HepG2 (cell line): ENCODE measurements around the gene SMYD4.

Experiments used
- IKZF4 ChIP-seq: sonication (generic); formaldehyde crosslinking; IDR thresholded peaks from 2 replicates; pipeline ENCODE4 v1.5.1; 2020; ENCODE audit warnings: borderline replicate concordance, mild to moderate bottlenecking, low read depth, missing genetic modification reagents; ENCODE audit errors: not compliant biosample characterization
- MXI1 ChIP-seq: IDR thresholded peaks from 3 replicates; pipeline ENCODE4 v1.6.1; 2012; ENCODE audit warnings: low read depth, low read length, inconsistent platforms, borderline replicate concordance
- PREB ChIP-seq: sonication (generic); formaldehyde crosslinking; IDR thresholded peaks from 2 replicates; pipeline ENCODE4 v1.4.0; 2020; ENCODE audit warnings: missing genetic modification reagents

GRCh38 chr17:1865252-1866037, 35.7 kb upstream of the SMYD4 start:
- TF ChIP-seq PREB (CRISPR knock-in tag) (no peak), IKZF4 (no peak), MXI1 (no peak)
